Endothelial cell of umbilical vein (primary cell): ENCODE measurements around the gene TMEM108. TPM values are rescaled to one million over a fixed set of nuclear protein-coding genes. Genes with fewer than 3 reads are reported as not detected.

Source experiments
- BruUV-seq: library from RNA; stranded (reverse); fragments of 400-500 nt; replicated peaks from 2 replicates; lab custom pipeline; 2021; lab: Mats Ljungman, UMichigan
- CTCF ChIA-PET: fragments of 300-600, 350-600 bp; sonication (Branson Sonifier 250); formaldehyde crosslinking; loops from one replicate; lab custom pipeline; 2021; ENCODE audit warnings: antibody characterized with exemption, inconsistent platforms; lab: Charles Lee
- POLR2A ChIA-PET: fragments of 300-600, 350-600 bp; sonication (Branson Sonifier 250); formaldehyde crosslinking; loops from one replicate; lab custom pipeline; 2021; ENCODE audit warnings: antibody characterized with exemption, inconsistent platforms; lab: Charles Lee
- DNase-seq: peaks from one replicate; pipeline ENCODE4 v3.0.0-alpha.2; 2011; ENCODE audit warnings: low read depth, low spot score
- FAIRE-seq: peaks from 2 replicates; lab custom pipeline; 2011; peaks lifted over from hg19 to GRCh38; lab: Jason Lieb, UNC
- H2AFZ ChIP-seq: 2 replicates; pipeline ENCODE4 v1.6.0; 2012; ENCODE audit warnings: low read depth, low read length, control low read depth, inconsistent platforms
- H3K27ac ChIP-seq: 2 replicates; pipeline ENCODE4 v1.5.1; 2011; ENCODE audit warnings: low read depth, mild to moderate bottlenecking, control low read depth, low read length, moderate library complexity; ENCODE audit not compliant: insufficient read depth
- H3K27me3 ChIP-seq, 2 experiments: 2 replicates each; pipeline versions ENCODE4 v1.6.0 to v1.6.1; 2011; ENCODE audit warnings: low read length in 2 of 2, mixed read lengths in 1 of 2; ENCODE audit not compliant: control insufficient read depth in 2 of 2, insufficient read depth in 2 of 2
- H3K36me3 ChIP-seq, 2 experiments: 2 replicates in 1 of 2; 3 replicates in 1 of 2; pipeline ENCODE4 v1.5.1; 2011; ENCODE audit warnings: low read length in 2 of 2, mild to moderate bottlenecking in 1 of 2, moderate library complexity in 1 of 2; ENCODE audit not compliant: control insufficient read depth in 2 of 2, insufficient read depth in 2 of 2; ENCODE audit errors: extremely low read depth in 1 of 2
- H3K4me1 ChIP-seq: 3 replicates; pipeline ENCODE4 v1.5.1; 2011; ENCODE audit warnings: mild to moderate bottlenecking, low read length; ENCODE audit not compliant: control insufficient read depth, insufficient read depth; ENCODE audit errors: extremely low read depth
- H3K4me2 ChIP-seq: 2 replicates; pipeline ENCODE4 v1.6.1; 2011; ENCODE audit warnings: low read length, control low read depth, mixed read lengths; ENCODE audit not compliant: insufficient read depth
- H3K4me3 ChIP-seq, 3 experiments: fragments of 200-600 bp in 1 of 3; sonication (generic), shearing (Covaris generic) in 1 of 3; replicated peaks in 1 of 3; 2 replicates each; pipeline ENCODE4 v1.5.1; 2011 to 2016; ENCODE audit warnings: control low read depth in 3 of 3, low read length in 3 of 3, mild to moderate bottlenecking in 2 of 3, inconsistent platforms in 1 of 3, low read depth in 1 of 3, moderate library complexity in 1 of 3; ENCODE audit not compliant: insufficient read depth in 1 of 3
- H3K79me2 ChIP-seq: 2 replicates; pipeline ENCODE4 v1.6.0; 2012; ENCODE audit warnings: low read length, inconsistent platforms; ENCODE audit not compliant: control insufficient read depth, insufficient read depth
- H3K9ac ChIP-seq: replicated peaks from 2 replicates; pipeline ENCODE3; 2011; ENCODE audit warnings: low read length, control low read depth; ENCODE audit not compliant: insufficient read depth; ENCODE audit errors: extremely low read depth
- H3K9me1 ChIP-seq: replicated peaks from 3 replicates; pipeline ENCODE4 v1.6.0; 2011; ENCODE audit warnings: mild to moderate bottlenecking, low read length; ENCODE audit not compliant: control insufficient read depth, insufficient read depth; ENCODE audit errors: extremely low read depth
- H3K9me3 ChIP-seq: replicated peaks from 2 replicates; pipeline ENCODE4 v1.5.1; 2012; ENCODE audit warnings: low read length, inconsistent platforms; ENCODE audit not compliant: control insufficient read depth, insufficient read depth
- H4K20me1 ChIP-seq: replicated peaks from 2 replicates; pipeline ENCODE3; 2011; ENCODE audit warnings: mild to moderate bottlenecking, low read length; ENCODE audit not compliant: control insufficient read depth, insufficient read depth; ENCODE audit errors: extremely low read depth
- CTCF ChIP-seq, 2 donors: IDR thresholded peaks; 1 replicate in 1 of 2; 2 replicates in 1 of 2; pipeline ENCODE4 v1.5.1; 2011; ENCODE audit warnings: low read length in 2 of 2, mild to moderate bottlenecking in 2 of 2, moderate library complexity in 2 of 2, control low read depth in 1 of 2, inconsistent platforms in 1 of 2, low read depth in 1 of 2; ENCODE audit not compliant: insufficient read depth in 1 of 2; ENCODE audit errors: extremely low read depth in 1 of 2
- EZH2 ChIP-seq: IDR thresholded peaks from 2 replicates; pipeline ENCODE4 v1.6.1; 2012; ENCODE audit warnings: borderline replicate concordance, low read depth, mild to moderate bottlenecking, moderate library complexity, low read length, inconsistent platforms; ENCODE audit not compliant: severe bottlenecking
- FOS ChIP-seq: IDR thresholded peaks from 2 replicates; pipeline ENCODE4 v1.6.1; 2011; ENCODE audit warnings: mild to moderate bottlenecking, low read length, moderate library complexity, borderline replicate concordance; ENCODE audit not compliant: insufficient read depth
- GATA2 ChIP-seq: IDR thresholded peaks from 2 replicates; pipeline ENCODE4 v1.7.0; 2011; ENCODE audit warnings: low read depth, mild to moderate bottlenecking, moderate library complexity, mixed read lengths, low read length; ENCODE audit not compliant: insufficient read length, insufficient read depth
- JUN ChIP-seq: IDR thresholded peaks from 2 replicates; pipeline ENCODE4 v1.6.1; 2011; ENCODE audit warnings: borderline replicate concordance, low read depth; ENCODE audit not compliant: insufficient read length, insufficient read depth
- MYC ChIP-seq: IDR thresholded peaks from one replicate; pipeline ENCODE4 v1.6.1; 2011; ENCODE audit warnings: mild to moderate bottlenecking, low read depth, low read length
- POLR2A ChIP-seq: IDR thresholded peaks from 2 replicates; pipeline ENCODE4 v1.6.1; 2012; ENCODE audit warnings: low read depth, mild to moderate bottlenecking, control low read depth, low read length
- POLR2AphosphoS5 ChIP-seq: IDR thresholded peaks from 2 replicates; pipeline ENCODE4 v1.6.1; 2012; ENCODE audit warnings: low read depth, mild to moderate bottlenecking, control low read depth, low read length, moderate library complexity; ENCODE audit not compliant: insufficient read depth
- dilution Hi-C: fragments of 300-500 bp; cut with MboI; formaldehyde crosslinking; loops from one replicate; pipeline ENCODE4 v1.15.0; 2019; ENCODE audit warnings: low sequenced_read_pairs; ENCODE audit not compliant: extremely low pct_ligation_motif_present
- intact Hi-C: fragments of 100-400 bp; cut with micrococcal nuclease; formaldehyde crosslinking; loops from one replicate; pipeline ENCODE4 v1.10.0; 2022
- polyA plus RNA-seq, 4 experiments: library from polyadenylated mRNA; depleted of rRNA in 3 of 4; stranded (reverse) in 3 of 4; unstranded in 1 of 4; fragments of >200 nt; gene quantifications; 2 replicates each; pipeline versions ENCODE4 v1.2.1 to v1.2.3, GENCODE V29; 2011 to 2012; ENCODE audit warnings: missing spikeins in 1 of 4
- total RNA-seq: library from RNA; stranded (reverse); gene quantifications from 2 replicates; pipeline ENCODE4 v1.2.3, GENCODE V29; 2021
- TF ChIP-seq, protein P1 (sequence below): IDR thresholded peaks from 2 replicates; pipeline ENCODE4 v1.6.1; 2011; ENCODE audit not compliant: insufficient read depth, insufficient read length

Gene TMEM108
- total and polyA plus RNA-seq, 2 donors (not counting 3 experiments of a cell fraction or from before 2014, with no cell fraction given): 0.40 to 1.1 TPM

GRCh38 chr3:133366921-133367320, 328.7 kb downstream of the TMEM108 start:
- CTCF ChIA-PET: interaction anchor here (0.7 to 5.6 kb wide), 4 partner anchors 10 to 636 kb away, joined by 3 to 29 read pairs (median 5); no protein-coding TSS in a partner anchor
- intact Hi-C loops: no loop called here
- Histone ChIP-seq H3K4me2 (no peak overlapping the region), H3K9me3 (no peaks in the 10 kb centered on the region), H3K4me3 (no peak overlapping the region), H3K9ac (no peak overlapping the region), H3K27ac (no peak overlapping the region), H3K79me2 (no peaks in the 10 kb centered on the region), H2AFZ (no peak overlapping the region), H4K20me1 (no peaks in the 10 kb centered on the region), H3K4me1 (no peaks in the 10 kb centered on the region), H3K27me3 (peaks cover 0 to 9% of the 10 kb centered on the region in 2 experiments), H3K36me3 (no peaks in the 10 kb centered on the region), H3K9me1 (no peaks in the 10 kb centered on the region)
- no peak for DNase-seq
- no peak for TF ChIP-seq POLR2AphosphoS5
- no peak for TF ChIP-seq GATA2
- TF ChIP-seq POLR2A: no peak
- no peak for TF ChIP-seq MYC
- TF ChIP-seq CTCF (IDR thresholded peaks at IDR 0.05; ENCODE audit: extremely low read depth in 1 of 2, insufficient read depth in 1 of 2, low read depth in 1 of 2, low read length in 2 of 2): no peak
- no peak for TF ChIP-seq EZH2
- TF ChIP-seq, protein P1, sequence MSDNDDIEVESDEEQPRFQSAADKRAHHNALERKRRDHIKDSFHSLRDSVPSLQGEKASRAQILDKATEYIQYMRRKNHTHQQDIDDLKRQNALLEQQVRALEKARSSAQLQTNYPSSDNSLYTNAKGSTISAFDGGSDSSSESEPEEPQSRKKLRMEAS: no peak
- TF ChIP-seq FOS: no peak
- TF ChIP-seq JUN: no peak
- POLR2A ChIA-PET: no interaction called here
- dilution Hi-C loops: no loop called here
- BruUV-seq: no TSS peak
- no peak for FAIRE-seq
